HG02938 (cell line): ENCODE measurements around the gene SIPA1L3.

Experiments used
- ATAC-seq: cut with Tn5 transposase; IDR thresholded peaks from one replicate; pipeline ENCODE4 v1.9.1; 2021; ENCODE audit warnings: mild to moderate bottlenecking, moderate library complexity; ENCODE audit not compliant: unreplicated experiment

Gene SIPA1L3

DNA sequence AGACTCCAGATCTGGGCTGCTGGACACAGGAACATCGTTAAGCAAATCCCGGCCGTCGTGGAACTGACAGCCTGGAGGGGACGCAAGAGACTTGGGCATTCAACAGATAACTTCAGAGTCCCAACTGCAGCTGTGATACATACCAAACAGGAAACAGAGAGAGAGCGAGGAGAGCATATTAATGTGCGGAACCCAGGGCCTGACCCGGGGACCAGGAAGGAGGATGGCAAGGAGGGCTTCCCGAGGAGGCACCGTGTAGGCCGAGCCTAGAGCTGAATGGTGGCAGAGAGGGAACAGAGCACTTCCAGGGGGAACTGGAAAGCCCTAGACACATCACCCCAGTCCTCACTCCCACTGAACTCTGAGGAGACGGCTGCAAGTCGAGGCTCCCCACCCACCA is 68.1 kb downstream of the SIPA1L3 start:
- no peak for ATAC-seq

- ATAC-seq = no peak
Observed at GRCh38 chr19:37975596-37976515, 68.8 kb downstream of the SIPA1L3 start.

GRCh38 chr19:37977391-37977790 is 70.4 kb downstream of the SIPA1L3 start:
- ATAC-seq = no peak

DNA sequence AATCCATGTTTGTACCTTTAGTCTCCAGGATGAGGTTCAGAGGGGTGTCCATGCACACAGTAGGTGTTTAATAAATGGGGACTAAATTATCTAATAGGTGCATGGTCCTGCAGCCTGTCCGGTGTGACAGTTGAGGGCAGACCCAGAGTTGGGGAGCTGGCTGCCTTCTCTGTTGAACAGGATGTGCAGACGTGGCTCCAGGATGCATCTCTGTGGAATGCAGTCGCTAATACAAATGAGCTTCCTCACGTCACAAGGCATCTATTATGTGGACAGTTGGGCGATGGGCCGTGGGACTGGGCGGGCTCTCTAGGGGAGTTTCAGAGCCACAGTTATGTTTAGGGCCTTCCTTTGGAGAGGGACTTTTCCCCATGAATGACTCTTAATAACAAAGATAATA is 71.0 kb downstream of the SIPA1L3 start:
- ATAC-seq = no peak

DNA sequence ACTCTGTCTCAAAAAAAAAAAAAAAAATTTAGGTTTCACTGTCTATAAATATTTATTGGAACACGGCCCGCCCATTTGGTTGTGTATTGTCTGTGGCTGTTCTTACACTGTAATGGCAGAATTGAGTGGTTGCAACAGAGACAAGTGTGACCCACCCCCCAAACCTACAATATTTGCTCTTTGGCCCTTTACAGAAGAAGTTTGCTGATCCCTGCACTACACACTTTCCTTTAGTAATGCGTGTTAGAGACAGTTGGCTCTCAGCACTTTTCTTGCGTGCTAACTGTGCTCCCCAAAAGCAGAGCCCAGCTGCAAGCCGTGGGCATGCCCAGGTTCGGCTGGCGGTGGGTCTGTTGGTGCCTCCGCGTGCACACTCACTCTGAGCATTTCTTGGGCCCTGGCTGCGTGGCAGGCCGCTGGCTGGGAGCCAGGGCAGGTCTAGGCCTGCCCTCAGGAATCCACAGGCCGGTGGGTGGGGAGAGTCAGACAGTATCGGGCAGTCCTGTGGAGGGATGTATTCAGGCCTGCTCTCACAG is 72.6 kb downstream of the SIPA1L3 start:
- peak; percentile 28 for ATAC-seq

GRCh38 chr19:37980419-37981170 is 73.6 kb downstream of the SIPA1L3 start:
- ATAC-seq = no peak

DNA sequence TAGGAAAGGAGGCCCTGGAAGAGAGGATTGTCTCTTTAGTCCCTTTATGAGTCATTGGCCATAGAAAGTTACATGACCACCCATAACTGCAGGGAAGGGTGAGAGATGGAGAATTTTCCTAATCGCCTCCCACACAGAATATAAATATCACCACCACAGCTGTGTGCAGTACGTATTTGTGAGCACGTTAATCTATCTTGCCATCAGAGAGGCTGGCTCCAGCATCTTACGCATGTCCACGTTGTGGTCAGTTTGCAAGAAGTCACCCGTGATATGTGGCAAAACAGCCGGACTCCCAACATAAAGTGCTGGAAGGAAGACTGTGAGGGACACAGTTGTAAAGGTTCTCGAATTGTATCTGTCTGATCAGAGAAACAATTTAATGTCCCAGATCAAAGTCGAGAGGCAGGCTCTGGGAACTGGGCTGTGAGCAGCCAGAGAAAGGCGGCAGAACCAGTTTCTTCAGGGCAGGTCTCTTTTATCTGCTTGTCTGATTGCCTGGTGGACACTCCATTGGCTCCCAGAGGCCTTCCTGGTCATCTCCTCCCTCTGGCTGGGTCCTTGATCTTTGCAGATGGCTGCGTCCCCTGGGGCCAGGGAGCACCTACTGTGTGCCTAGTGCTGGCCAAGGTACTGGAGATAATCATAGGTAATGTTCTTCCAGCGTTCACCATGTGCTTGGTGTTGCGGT is 74.9 kb downstream of the SIPA1L3 start:
- no peak for ATAC-seq

DNA sequence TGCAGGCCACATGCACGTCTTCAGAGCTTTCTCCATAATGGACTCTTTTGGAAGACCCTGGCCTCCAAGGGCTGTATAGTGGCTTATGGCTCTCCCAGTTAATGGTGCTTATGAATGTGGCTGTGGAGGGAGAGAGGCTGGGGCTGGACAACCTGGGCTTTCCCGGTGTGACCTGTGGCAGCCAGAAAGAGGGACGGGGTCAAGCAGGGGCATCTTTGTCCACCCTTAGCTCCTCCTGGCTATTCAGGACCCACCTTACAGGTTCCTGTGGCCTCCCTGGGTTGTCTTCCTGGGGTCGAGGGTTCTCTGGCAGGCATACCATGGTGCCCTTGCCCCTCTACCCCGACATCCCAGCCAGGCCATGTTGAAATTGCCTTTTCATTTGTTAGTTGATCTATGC is 75.6 kb downstream of the SIPA1L3 start:
- ATAC-seq = no peak

DNA sequence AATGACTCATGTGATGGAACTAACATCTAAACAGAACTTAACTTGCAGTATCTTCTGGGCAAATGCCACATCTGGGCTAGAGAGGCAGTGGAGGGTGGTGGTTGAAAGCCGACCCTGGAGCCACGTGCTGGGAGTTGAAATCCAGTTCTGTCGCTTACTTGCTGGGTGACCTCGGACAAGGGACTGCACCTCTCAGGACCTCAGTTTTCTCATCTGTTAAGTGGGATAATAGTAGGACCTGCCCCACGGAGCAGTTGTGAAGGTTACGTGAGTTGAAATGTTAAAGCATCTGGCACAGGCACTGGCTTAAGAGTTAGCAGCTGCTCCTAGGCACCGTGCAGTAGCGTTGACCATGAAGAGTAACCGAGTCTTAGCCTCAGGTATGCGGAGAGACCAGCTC is 76.1 kb downstream of the SIPA1L3 start:
- no peak for ATAC-seq

DNA sequence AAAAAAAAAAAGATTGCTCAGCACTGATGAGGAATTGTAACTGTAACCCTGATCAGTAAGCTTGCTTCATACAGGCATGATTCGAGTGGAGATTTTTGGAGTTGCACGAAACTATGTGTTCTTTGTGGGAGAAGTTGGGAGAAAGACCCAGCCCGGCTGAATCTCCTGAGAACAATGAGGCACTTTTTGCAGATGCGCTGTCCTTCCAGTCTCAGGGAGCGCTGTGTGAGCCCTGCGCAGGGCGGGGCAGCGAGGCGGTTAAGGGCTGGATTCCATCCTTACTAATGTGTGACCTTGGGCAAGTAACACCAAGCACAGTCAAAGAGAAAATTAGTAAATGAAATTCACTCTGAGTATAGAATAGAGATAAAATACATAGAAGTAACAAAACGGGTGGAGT is 76.9 kb downstream of the SIPA1L3 start:
- ATAC-seq = no peak

- ATAC-seq = no peak
Observed at GRCh38 chr19:37986048-37986750, 79.2 kb downstream of the SIPA1L3 start.

DNA sequence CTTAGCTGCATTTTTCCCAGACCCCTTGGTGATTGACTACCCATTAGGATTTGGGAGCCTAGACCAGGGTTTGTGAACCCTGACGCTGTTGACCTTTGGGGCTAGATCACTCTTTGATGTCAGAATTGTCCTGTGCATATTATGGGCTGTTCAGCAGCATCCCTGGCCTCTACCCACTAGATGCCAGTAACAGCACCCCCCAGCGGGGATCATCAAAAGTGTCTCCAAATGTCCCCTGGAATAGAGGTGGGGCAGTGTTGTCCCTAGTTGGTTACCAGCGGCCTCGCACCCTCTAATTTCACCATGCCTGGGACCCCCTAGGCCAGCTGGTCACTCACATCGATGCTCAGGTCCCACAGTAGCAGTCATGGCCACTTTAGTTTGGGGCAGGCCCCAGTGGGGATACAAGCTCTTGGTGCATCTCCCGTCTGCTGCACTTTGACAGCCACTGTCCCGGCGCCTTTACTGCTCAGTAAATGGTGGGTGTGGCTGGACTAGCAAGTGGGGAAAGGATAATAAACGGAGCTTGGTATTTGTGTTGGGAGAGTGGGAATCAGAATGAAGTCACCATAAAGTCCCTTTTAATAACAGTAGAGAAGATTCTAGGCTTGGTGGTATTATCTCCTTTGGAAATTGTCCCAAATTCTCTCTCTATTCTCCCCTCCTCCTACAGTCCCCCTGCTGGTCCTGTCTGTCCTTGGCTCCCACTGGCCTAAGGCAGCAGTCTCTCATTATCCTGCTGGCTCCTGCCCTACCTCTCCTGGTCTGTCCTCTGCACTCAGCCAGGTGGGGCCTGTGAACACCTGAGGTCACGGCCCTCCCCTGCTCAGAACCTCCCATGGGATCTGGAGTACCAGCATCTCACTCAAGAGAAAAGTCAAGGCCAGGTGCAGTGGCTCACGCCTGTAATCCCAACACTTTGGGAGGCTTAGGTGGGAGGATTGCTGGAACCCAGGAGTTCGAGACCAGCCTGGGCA is 80.6 kb downstream of the SIPA1L3 start:
- ATAC-seq = no peak

DNA sequence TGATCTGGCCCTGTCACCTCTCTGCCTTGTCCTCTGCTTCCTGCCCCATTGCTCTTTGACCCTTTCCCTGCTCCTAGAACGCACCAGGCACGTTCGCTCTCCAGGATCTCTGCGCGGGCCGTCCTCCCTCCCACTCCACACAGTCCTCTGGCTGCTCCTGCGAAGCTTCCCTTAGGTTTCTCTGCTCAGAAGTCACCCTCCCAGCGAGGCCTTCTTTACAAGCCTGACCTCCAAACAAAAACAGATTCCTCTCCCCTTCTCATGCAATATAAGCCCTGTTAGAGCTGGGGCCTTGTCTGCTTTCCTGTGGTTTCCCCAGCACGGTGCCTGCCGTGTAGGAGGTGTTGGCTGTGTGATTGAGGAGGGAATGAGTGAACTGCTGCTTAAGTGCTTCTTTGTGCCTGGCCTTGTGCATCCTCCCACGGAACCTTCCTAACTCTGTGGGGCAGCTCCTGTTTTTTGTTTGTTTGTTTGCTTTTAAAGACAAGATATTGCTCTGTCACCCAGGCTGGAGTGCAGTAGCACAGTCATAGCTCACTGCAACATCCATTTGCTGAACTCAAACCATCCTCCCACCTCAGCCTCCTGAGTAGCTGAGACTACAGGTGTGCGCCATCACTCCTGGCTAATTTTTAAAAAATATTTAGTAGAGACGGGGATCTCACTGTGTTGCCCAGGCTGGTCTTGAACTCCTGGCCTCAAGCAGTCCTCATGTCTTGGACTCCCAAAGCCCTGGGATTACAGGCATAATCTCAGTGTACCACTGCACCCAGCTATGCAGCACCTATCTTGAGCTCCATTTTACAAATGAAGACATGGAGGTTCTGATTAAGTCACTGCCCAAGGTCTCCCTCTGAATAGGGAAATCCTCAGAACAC is 82.0 kb downstream of the SIPA1L3 start:
- no peak for ATAC-seq

- no peak for ATAC-seq
Observed at GRCh38 chr19:37989855-37990254, 82.8 kb downstream of the SIPA1L3 start.

GRCh38 chr19:37990362-37990761 is 83.4 kb downstream of the SIPA1L3 start:
- ATAC-seq = no peak

GRCh38 chr19:37991176-37991835 is 84.3 kb downstream of the SIPA1L3 start:
- ATAC-seq = no peak

- ATAC-seq = no peak
Observed at GRCh38 chr19:37991841-37992248, 84.8 kb downstream of the SIPA1L3 start.

DNA sequence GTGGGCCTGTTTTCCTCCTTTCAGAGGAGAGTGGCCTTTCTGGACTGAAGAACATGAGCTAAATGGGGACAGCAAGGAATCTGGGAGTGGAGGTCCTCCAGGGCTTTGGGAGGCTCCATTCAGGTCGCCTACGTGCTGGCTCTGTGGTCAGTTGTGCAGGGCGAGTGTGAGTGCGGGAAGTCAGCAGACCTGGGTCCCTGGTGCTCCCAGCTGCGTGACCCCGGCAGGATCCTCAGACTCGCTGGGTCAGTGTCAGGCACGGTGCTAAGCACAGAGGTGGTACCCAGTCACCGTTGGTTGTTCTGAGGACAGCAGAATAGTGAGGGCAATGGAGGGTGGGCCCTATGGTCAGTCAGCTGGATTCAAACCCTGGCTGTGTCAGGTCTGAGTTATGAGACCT is 85.8 kb downstream of the SIPA1L3 start:
- no peak for ATAC-seq
